ENCODE results near the gene SEPTIN8.

Gene SEPTIN8

GRCh38 chr5:132779961-132780360, 2.9 kb upstream of the SEPTIN8 start:
- DNase-seq = no peak

- DNase-seq = no peak
Observed at GRCh38 chr5:132778856-132779255, 1.8 kb upstream of the SEPTIN8 start.

GRCh38 chr5:132778129-132778528, 1.1 kb upstream of the SEPTIN8 start:
- no peak for DNase-seq

DNA sequence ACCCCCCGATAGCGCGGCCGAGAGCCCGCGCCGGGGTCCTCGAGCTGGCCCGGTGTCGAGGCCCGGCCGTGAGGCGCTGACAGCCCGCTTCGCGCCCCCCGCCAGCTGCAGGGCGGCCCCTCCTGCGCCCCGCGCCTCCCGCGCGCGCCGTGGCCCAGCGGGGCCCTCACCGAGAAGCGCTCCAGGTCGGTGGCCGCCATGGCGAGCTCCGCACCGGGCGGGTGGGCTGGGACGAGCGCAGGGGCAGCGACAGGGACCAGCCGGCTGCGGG, 166 bp downstream of the SEPTIN8 start:
- no peak for DNase-seq

GRCh38 chr5:132776131-132776937, 705 bp downstream of the SEPTIN8 start:
- DNase-seq = peak; percentile 51

DNA sequence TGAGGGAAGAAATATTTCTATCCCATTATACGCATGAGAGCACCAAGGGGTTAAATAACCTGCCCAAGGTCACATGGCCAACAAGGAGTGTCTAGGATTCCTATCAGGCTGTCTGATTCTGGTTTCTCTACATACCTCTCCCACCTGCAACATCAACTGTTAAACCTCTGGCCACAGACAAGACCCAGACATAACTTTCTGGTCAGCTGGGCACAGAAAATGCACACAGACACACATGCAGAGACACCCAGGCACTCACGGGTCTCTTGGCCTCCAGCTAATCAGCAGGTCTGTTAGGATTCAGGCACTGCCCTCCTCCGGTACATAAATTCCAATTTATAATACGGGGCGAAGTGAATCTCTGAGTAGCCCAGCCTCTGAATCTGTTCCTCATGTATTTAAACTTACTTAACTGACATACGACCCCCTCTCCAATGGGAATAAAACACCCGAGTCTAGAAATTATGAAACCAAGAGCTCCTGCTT, 1.5 kb downstream of the SEPTIN8 start:
- no peak for DNase-seq

DNA sequence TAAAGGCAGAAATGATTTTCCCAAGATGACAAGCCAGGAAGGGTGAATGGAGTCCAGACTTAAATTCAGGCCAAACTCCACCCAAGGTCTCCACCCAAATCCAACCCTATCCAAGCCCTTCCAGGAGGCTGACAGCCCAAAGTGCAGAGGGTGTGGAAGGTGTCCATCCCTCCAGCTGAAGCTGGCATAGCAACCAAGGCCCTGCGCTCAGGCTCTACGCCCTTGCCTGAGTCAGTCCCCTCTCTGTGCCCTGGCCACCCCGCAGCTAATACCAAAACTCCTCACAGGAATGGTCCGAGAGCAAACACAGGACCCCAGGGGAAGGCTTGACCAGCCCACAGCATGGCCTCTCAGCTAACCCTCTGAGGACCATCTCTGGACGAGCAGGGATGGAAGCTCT, 2.1 kb downstream of the SEPTIN8 start:
- no peak for DNase-seq

DNA sequence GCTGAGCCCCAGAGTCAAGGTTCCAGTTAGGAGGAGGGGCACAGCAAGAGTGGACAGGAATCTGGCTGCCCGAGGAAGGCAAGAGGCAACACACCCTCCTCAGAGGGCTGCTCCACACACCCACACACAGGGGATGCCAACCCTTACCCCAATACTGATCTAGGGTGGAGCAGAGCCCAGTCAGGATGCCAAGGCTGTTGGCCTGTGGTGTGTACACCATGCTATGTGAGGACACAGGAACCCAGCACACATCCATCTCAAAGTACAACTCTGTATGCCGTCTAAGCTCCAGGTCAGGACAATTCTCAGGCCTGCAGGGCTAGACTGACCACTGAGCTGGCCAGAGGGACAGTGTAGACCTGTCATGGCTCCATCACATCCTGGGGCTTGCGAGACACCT, 2.6 kb downstream of the SEPTIN8 start:
- DNase-seq = peak; percentile 8

- peak; percentile 42 for DNase-seq
Observed at GRCh38 chr5:132773601-132774355, 3.3 kb downstream of the SEPTIN8 start.

DNA sequence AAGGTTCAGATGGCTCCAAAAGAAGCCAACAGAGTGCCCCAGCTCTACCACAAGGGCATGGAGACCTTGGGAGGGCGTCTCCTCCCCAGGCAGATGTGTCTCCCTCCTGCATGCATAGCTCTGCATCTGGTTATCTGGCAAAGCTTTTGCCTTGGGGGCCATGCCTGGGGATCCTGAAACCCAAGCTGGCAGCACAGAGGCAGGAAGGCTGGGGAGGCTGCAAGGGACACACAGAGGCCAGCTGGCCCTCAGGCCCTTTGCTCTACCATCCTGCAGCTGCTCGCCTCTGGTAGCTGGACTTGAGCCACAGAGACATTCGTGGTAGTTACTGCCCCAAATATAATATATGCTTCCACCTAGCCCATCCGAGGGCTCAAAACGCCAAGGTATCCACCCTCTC, 3.9 kb downstream of the SEPTIN8 start:
- no peak for DNase-seq

DNA sequence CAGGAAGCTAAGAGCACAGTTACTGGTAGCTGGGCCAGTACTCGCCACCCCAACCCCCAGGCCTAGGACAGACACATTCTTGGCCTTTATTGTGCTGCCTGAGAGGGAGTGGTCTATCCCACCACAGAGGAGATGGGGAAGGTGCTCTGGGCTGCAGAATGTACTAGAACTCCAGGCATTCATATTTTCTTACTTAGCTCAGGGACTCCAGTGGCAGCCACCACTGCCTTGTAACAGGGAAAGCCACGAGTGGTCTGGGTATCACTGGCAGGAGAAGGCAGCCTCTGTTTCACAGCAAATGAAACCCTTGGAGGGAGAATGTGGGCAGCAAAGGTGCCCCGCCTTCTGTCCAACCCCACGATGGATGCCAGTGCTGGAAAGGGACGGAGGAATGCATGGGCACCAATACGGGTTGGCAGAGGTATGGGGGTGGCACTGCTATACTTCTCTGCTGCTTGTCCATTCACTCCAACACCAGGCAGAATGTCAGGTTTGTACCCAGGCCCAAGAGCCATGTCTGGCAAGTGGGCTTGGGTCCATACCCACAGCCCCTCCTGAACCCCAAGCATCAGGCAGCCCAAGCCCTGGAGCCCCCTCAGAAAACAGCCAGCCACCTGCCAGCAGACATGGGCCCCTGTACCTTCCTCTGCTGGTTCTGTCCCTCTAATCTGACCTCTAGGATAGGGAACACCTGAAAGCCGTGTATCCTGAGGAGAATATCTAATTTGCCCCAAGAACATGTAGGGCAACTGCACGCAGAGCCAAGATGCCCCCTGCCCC, 4.6 kb downstream of the SEPTIN8 start:
- no peak for DNase-seq

DNA sequence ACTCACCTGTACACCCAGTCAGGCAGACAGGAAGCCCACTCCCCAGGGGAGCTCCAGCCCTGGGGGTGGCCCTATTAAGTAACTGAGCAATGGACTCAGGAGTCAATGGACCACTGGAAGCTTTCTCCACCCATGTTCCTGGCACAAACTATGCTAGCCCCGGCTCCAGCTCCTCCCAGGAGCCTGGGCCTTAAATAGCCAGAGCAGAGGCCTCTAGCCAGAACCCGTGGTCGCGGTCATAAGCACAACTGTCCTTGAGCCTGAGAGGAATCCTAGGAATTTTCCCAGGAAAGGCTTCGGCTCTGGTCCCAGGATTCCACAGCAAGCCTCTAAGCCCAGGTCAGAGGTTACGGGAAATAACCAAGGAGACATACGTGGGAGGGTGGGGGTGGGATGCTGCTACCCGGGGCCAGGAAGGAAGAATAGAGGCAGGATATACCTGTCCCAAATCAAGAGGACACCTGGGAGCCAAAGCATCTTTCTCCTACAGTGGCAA, 5.5 kb downstream of the SEPTIN8 start:
- no peak for DNase-seq

DNA sequence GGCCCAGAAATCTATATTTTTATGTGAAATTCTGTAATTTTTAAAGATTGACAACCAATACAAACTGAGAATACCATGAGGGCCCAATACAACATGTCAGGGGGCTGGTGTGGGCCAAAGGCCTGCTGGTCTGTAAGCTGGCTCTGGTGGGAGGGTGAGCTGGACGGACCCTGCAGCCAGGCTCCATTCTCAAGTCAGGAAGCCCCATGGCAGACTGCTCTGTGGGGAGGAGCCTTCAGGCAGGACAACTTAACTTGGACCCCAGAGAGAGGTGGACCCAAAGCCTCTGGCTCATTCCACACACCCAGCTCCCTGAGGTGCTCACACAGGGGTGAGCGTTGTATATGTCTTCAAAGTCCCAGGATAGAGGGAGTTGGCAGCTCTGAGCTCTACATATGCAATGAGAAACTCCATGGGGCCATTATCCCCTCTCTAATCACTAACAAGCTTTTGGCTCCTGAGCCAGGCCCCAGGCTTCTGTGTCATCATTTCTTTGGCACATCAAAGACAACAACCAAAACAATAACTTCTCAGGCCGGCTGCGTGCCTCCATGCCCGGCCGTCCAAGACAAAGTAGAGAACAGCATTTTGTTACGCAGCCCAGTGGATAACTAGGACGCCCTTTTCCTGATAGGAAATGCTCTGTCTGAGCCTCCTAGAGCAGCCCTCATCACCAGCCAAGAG, 6.4 kb downstream of the SEPTIN8 start:
- DNase-seq = no peak

- DNase-seq = no peak
Observed at GRCh38 chr5:132768485-132768868, 8.6 kb downstream of the SEPTIN8 start.

DNA sequence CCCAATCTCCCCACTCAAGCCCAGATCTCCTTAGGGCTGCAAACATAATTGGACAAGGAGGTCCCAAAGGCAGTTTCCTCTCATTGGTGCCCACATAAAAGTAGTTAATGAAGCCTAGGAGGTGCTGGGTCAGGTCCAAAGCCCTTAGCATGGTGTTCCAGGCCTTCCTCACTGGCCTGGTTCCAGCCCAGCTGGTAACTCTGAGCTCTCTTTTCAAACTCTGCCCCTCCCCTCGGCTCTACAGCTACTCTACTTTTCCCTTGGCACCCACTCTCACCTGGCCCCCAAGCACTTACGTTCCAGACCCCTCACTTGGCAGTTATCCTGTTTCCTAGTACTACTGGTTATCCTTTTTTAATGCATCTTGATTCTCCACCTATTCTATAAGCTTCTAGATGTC, 9.9 kb downstream of the SEPTIN8 start:
- DNase-seq = no peak

- DNase-seq = no peak
Observed at GRCh38 chr5:132766806-132767055, 10.3 kb downstream of the SEPTIN8 start.

- DNase-seq = no peak
Observed at GRCh38 chr5:132766020-132766805, 10.8 kb downstream of the SEPTIN8 start.

DNA sequence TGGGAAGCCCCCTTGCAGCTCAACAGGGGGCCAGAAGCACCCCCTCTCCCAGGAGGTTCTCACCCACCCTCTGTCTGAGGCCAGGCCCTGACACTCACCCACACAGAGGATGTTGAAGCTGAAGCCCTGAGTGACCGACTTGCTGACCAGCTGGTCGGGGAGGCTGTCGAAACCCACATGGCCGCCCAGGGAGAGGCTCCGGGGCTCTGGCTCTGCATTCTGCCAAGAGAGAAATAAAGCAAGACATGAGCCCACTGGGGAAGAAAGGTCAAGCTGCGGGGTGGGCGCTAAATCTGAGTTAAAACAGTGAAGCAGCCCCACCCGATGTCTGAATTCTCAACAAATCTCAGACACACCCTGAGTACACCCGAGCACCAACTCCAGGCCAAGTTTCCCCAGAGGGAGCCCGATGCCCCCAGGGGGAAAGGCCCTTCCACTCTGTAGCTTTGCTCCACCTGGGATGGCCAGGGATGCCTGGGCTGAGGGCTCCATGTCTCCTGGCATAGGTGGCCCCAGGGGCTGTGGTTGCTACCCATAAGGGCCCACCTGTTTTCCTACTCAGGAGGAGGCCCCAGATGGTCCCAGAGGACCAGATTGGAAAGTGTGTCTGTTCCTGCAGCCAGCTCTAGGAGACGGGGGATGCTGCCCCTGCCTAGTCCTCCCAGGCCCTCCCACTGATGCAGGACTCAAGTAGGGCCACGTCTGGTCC, 11.6 kb downstream of the SEPTIN8 start:
- no peak for DNase-seq

DNA sequence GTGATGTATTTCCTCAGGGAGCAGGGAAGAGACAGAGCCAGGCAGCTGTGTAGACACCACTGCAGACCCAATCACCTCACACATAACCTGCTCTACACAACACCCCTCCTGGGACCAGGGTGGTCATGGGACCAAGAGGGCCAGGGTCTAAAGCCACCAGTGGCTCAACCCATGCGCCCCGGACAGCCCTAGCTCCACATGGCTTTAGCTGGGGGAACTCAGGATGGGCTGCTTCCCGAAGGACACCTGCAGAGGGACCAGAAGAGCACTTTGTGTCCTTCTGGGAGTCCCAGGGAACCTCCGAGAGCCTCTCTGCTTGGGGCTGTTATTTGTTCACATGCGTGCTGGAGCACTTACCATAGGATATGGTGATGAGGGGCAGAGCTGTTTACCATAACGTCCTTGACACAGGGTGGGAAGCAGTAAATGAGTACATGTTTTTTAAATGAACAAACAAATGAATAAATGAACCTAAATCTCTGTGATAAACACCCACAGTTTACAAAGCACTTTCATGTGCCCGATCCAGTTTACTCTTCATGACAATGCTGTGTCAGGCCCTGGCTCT, 12.3 kb downstream of the SEPTIN8 start:
- DNase-seq = no peak

GRCh38 chr5:132764051-132764450, 13.0 kb downstream of the SEPTIN8 start:
- DNase-seq = no peak

Data from hematopoietic multipotent progenitor cell treated with erythropoietin and hydrocortisone succinate and interleukin-3 and kit ligand, for 8 days (in vitro differentiated cells).